Stimulated activated CD8-positive, alpha-beta memory T cell treated with anti-CD3 and anti-CD28 coated beads, Interleukin-12 subunit alpha, Interleukin-12 subunit beta, amount 100 ng/mL, for 24 hours (primary cell): ENCODE measurements around the gene NADK2.
"Not testable (repeated sequence)": the region's sequence is repeated elsewhere in the genome, so short reads cannot be mapped to it uniquely, and the experiment has no call there.

Experiments used
- DNase-seq: peaks from one replicate; pipeline ENCODE4 v3.0.0-alpha.2; 2020; ENCODE audit errors: extremely low read depth

Gene NADK2

GRCh38 chr5:36241631-36242533, at the start of gene NADK2:
TSS of gene NADK2 (minus strand) at chr5:36241925. CDS start at chr5:36241798, 127 bp downstream.
- peak; percentile 83 for DNase-seq

GRCh38 chr5:36285837-36286615, 44.3 kb upstream of the NADK2 start:
- DNase-seq = no peak

- DNase-seq = not testable (repeated sequence)
These were observed 42.0 kb upstream of the NADK2 start for GRCh38 chr5:36283775-36284174.

GRCh38 chr5:36281626-36282025, 39.9 kb upstream of the NADK2 start:
- no peak for DNase-seq

- no peak for DNase-seq
These were observed 37.5 kb upstream of the NADK2 start for GRCh38 chr5:36279054-36279698.

GRCh38 chr5:36277521-36278176, 35.9 kb upstream of the NADK2 start:
- no peak for DNase-seq

GRCh38 chr5:36276864-36277263, 35.1 kb upstream of the NADK2 start:
- DNase-seq = no peak

GRCh38 chr5:36273809-36274526, 32.2 kb upstream of the NADK2 start:
- no peak for DNase-seq

- DNase-seq = no peak
These were observed 30.5 kb upstream of the NADK2 start for GRCh38 chr5:36272136-36272690.

GRCh38 chr5:36270876-36271575, 29.3 kb upstream of the NADK2 start:
- DNase-seq = no peak

- DNase-seq = no peak
These were observed 28.4 kb upstream of the NADK2 start for GRCh38 chr5:36270175-36270574.

- DNase-seq = no peak
These were observed 27.8 kb upstream of the NADK2 start for GRCh38 chr5:36269478-36269877.

GRCh38 chr5:36267905-36268304, 26.2 kb upstream of the NADK2 start:
- DNase-seq = no peak

GRCh38 chr5:36264202-36264760, 22.6 kb upstream of the NADK2 start:
- DNase-seq = no peak

- DNase-seq = no peak
These were observed 19.5 kb upstream of the NADK2 start for GRCh38 chr5:36261186-36261585.

GRCh38 chr5:36253575-36253974, 11.8 kb upstream of the NADK2 start:
- DNase-seq = no peak

GRCh38 chr5:36252722-36253365, 11.1 kb upstream of the NADK2 start:
- no peak for DNase-seq

GRCh38 chr5:36251218-36251617, 9.5 kb upstream of the NADK2 start:
- DNase-seq = no peak

GRCh38 chr5:36250427-36250826, 8.7 kb upstream of the NADK2 start:
- DNase-seq = no peak
